ENCODE data around the gene ARHGEF40. TPM values are rescaled to one million over a fixed set of nuclear protein-coding genes. Genes with fewer than 3 reads are reported as not detected.

ARHGEF40 gene
- total RNA-seq (1.7 and 2.3 TPM in 2 replicates), polyA plus RNA-seq (0.53 and 1.0 TPM in 2 replicates), polyA minus RNA-seq (1.4 and 2.1 TPM in 2 replicates)
- 2.5 TPM for total RNA-seq (2013)

DNA sequence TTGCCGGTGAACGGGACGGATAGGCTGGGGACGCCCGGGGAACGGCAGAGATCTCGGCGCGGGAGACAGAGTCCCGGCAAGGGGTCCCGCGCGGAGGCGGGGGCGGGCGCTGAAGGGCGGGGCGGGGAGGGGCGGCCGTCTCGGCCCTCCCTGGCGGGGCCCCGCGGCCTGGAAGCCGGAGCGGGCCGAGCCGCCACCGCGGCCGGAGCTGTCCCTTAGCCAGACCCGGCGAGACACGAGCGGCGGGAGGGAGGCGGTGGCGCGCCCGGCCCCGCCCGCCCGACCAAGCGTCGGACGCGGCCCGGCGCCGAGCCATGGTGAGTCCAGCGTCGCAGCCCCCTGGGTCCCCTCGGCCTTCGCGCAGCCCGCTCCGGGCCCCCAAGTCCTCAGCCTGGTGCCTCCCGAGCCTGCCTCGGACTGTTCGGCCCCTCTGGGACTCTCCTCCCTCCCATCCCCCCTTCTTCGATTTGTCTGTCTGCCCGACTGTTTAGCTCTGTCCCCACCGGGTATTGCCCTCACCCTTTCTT lies at the start of gene ARHGEF40:
Gene ARHGEF40 (plus strand): TSS at position 222 of the 527 bp plus-strand sequence. CDS start 93 bp downstream, at position 315.
- peak within 1 kb of the TSS; percentile 17 to 69 (median 53) for H3K4me3 ChIP-seq (ENCODE audit: control extremely low read depth in 1 of 5, extremely low read depth in 1 of 5, insufficient read depth in 1 of 5, low read depth in 2 of 5, low read length in 4 of 5)
- ChIA-PET CTCF (interaction anchor here (0.7 to 6.2 kb wide), 9 partner anchors 13 to 99 kb away, joined by 3 to 133 read pairs (median 6); no protein-coding TSS in a partner anchor), POLR2A (interaction anchor here (0.9 to 2.7 kb wide), 5 partner anchors 22 to 81 kb away, joined by 3 to 27 read pairs (median 8); partner anchors contain the start of genes NDRG2 and ZNF219)
- no peak within 1 kb of the TSS for H3K27ac ChIP-seq (ENCODE audit: low read length in 2 of 2)
- WGBS (ENCODE audit: insufficient coverage), result under 1% methylated on average over 63 of the region's 63 CpGs
- TF ChIP-seq EZH2 (IDR thresholded peaks at IDR 0.05; ENCODE audit: borderline replicate concordance, insufficient read depth, low read depth, low read length, poor library complexity, severe bottlenecking), result no peak
- TF ChIP-seq, protein P1, sequence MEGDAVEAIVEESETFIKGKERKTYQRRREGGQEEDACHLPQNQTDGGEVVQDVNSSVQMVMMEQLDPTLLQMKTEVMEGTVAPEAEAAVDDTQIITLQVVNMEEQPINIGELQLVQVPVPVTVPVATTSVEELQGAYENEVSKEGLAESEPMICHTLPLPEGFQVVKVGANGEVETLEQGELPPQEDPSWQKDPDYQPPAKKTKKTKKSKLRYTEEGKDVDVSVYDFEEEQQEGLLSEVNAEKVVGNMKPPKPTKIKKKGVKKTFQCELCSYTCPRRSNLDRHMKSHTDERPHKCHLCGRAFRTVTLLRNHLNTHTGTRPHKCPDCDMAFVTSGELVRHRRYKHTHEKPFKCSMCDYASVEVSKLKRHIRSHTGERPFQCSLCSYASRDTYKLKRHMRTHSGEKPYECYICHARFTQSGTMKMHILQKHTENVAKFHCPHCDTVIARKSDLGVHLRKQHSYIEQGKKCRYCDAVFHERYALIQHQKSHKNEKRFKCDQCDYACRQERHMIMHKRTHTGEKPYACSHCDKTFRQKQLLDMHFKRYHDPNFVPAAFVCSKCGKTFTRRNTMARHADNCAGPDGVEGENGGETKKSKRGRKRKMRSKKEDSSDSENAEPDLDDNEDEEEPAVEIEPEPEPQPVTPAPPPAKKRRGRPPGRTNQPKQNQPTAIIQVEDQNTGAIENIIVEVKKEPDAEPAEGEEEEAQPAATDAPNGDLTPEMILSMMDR (IDR thresholded peaks at IDR 0.05), result no peak
- ATAC-seq (ENCODE audit: low read depth) (peak; percentile 5), DNase-seq (peak; percentile 55)
- H3K4me2 ChIP-seq (replicated peaks; ENCODE audit: low read depth, low read length, poor library complexity, severe bottlenecking), result peak within 1 kb of the TSS; percentile 97
- H3K9me3 Mint-ChIP-seq (ENCODE audit: insufficient read depth), result no peaks in the 10 kb centered on the region
- H3K27ac Mint-ChIP-seq, result peak within 1 kb of the TSS; percentile 73
- intact Hi-C loops (cut with micrococcal nuclease), result loop anchor here (2.0 kb wide), 1 partner anchor 45 kb away; the partner anchor contains the start of gene NDRG2
- H3K36me3 ChIP-seq (replicated peaks in 1 of 2; ENCODE audit: control extremely low read depth in 1 of 2, control insufficient read depth in 1 of 2, extremely low read depth in 1 of 2, insufficient read depth in 2 of 2, low read length in 1 of 2), result no peaks in the 10 kb centered on the region
- H3K27me3 Mint-ChIP-seq, result peaks cover 32% of the 10 kb centered on the region
- H4K20me1 ChIP-seq (ENCODE audit: control insufficient read depth, insufficient read depth, low read length, poor library complexity, severe bottlenecking), result no peaks in the 10 kb centered on the region
- peaks cover 0 to 50% (median 18%) of the 10 kb centered on the region in 4 experiments for H3K27me3 ChIP-seq (replicated peaks in 1 of 4; ENCODE audit: control extremely low read depth in 1 of 4, control insufficient read depth in 3 of 4, insufficient read depth in 4 of 4, low read length in 3 of 4)
- H3K9ac ChIP-seq (ENCODE audit: low read length), result peak within 1 kb of the TSS; percentile 70
- peaks cover 44% of the 10 kb centered on the region for H3K4me1 Mint-ChIP-seq
- H3K79me2 ChIP-seq (ENCODE audit: control insufficient read depth, insufficient read depth, low read length), result no peaks in the 10 kb centered on the region
- H2AFZ ChIP-seq (ENCODE audit: insufficient read depth, low read depth, low read length, poor library complexity, severe bottlenecking), result peak within 1 kb of the TSS; percentile 43
- peaks cover 34 to 40% of the 10 kb centered on the region in 2 donors for H3K4me1 ChIP-seq (ENCODE audit: control insufficient read depth in 2 of 2, insufficient read depth in 2 of 2, low read length in 2 of 2)
- peak within 1 kb of the TSS; percentile 93 for H3K4me3 Mint-ChIP-seq
- H3K9me3 ChIP-seq (ENCODE audit: control extremely low read depth in 1 of 3, control insufficient read depth in 2 of 3, insufficient read depth in 1 of 3, low read length in 2 of 3), result peaks cover 0 to 9% (median 0%) of the 10 kb centered on the region in 3 donors

DNA sequence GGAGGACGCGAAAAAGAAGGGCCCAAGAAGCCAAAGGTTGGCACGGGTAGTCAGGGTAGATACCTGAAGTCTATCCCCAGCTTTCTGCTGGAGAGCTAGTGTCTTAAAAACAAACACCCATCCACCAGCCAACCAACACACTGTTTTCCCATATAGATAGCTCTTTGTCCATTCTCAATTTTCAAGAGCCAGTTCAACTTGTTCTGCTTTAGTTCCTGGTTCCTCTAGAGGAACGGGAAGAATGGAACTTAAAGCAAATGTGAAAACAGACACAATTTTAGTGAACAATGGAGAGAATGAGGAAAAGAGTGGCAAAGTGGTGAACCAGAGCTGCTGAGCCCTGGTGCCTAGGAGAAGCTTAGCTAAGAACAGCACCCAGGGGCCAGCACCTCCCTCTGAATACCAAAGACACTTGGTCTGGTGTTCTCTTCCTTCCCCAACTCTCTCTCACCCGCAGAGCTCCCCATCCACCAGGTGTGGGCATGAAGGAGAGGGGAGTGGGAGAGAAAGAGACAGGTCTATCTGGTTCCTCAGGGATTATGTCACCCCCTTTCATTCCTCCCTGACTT lies 49.0 kb upstream of the ARHGEF40 start:
- Histone ChIP-seq H2AFZ (ENCODE audit: insufficient read depth, low read depth, low read length, poor library complexity, severe bottlenecking) (no peak overlapping the region), H3K9ac (ENCODE audit: low read length) (no peak overlapping the region), H3K27ac (ENCODE audit: low read length in 2 of 2) (no peak overlapping the region), H4K20me1 (ENCODE audit: control insufficient read depth, insufficient read depth, low read length, poor library complexity, severe bottlenecking) (no peaks in the 10 kb centered on the region), H3K27me3 (replicated peaks in 1 of 4; ENCODE audit: control extremely low read depth in 1 of 4, control insufficient read depth in 3 of 4, insufficient read depth in 4 of 4, low read length in 3 of 4) (peaks cover 0 to 30% (median 8%) of the 10 kb centered on the region in 4 experiments), H3K36me3 (replicated peaks in 1 of 2; ENCODE audit: control extremely low read depth in 1 of 2, control insufficient read depth in 1 of 2, extremely low read depth in 1 of 2, insufficient read depth in 2 of 2, low read length in 1 of 2) (no peaks in the 10 kb centered on the region), H3K9me3 (ENCODE audit: control extremely low read depth in 1 of 3, control insufficient read depth in 2 of 3, insufficient read depth in 1 of 3, low read length in 2 of 3) (no peaks in the 10 kb centered on the region), H3K4me3 (ENCODE audit: control extremely low read depth in 1 of 5, extremely low read depth in 1 of 5, insufficient read depth in 1 of 5, low read depth in 2 of 5, low read length in 4 of 5) (no peak overlapping the region), H3K79me2 (ENCODE audit: control insufficient read depth, insufficient read depth, low read length) (no peaks in the 10 kb centered on the region), H3K4me1 (ENCODE audit: control insufficient read depth in 2 of 2, insufficient read depth in 2 of 2, low read length in 2 of 2) (peaks cover 12 to 23% of the 10 kb centered on the region in 2 donors), H3K4me2 (replicated peaks; ENCODE audit: low read depth, low read length, poor library complexity, severe bottlenecking) (no peak overlapping the region)
- H3K27me3 Mint-ChIP-seq, result peaks cover 23% of the 10 kb centered on the region
- ChIA-PET CTCF (interaction anchor here (1.1 to 15.1 kb wide), 7 partner anchors 10 to 164 kb away, joined by 3 to 348 read pairs (median 6); partner anchors contain the start of genes TMEM253 and TPPP2), POLR2A (no interaction called here)
- ATAC-seq (ENCODE audit: low read depth), result no peak
- no peaks in the 10 kb centered on the region for H3K9me3 Mint-ChIP-seq (ENCODE audit: insufficient read depth)
- intact Hi-C loops (cut with micrococcal nuclease), result no loop called here
- TF ChIP-seq, protein P1 (IDR thresholded peaks at IDR 0.05), result no peak
- no peak for TF ChIP-seq EZH2 (IDR thresholded peaks at IDR 0.05; ENCODE audit: borderline replicate concordance, insufficient read depth, low read depth, low read length, poor library complexity, severe bottlenecking)
- H3K27ac Mint-ChIP-seq, result no peak overlapping the region
- H3K4me3 Mint-ChIP-seq, result no peak overlapping the region
- 95% methylated on average over 4 of the region's 5 CpGs for WGBS (ENCODE audit: insufficient coverage)
- peaks cover 19% of the 10 kb centered on the region for H3K4me1 Mint-ChIP-seq
- DNase-seq, result no peak

Measured in B cell (primary cell).